BLaER1 treated with 17β-estradiol and CSF1 and Interleukin-3, amounts not matched to agents 10 nM and 100 nM (cell line): ENCODE measurements around the gene DACH2.

Experiments used
- H3K27ac ChIP-seq, 11 experiments: shearing (Covaris generic); formaldehyde crosslinking; 2 replicates each; pipeline ENCODE4 v1.8.1; 2022
- H3K27me3 ChIP-seq, 11 experiments: shearing (Covaris generic); formaldehyde crosslinking; 2 replicates each; pipeline ENCODE4 v1.8.1; 2022
- H3K36me3 ChIP-seq, 11 experiments: shearing (Covaris generic); formaldehyde crosslinking; 2 replicates each; pipeline ENCODE4 v1.8.1; 2022
- H3K4me1 ChIP-seq, 10 experiments: shearing (Covaris generic); formaldehyde crosslinking; 2 replicates each; pipeline ENCODE4 v1.8.1; 2022
- H3K4me2 ChIP-seq, 11 experiments: shearing (Covaris generic); formaldehyde crosslinking; 2 replicates each; pipeline ENCODE4 v1.8.1; 2022
- H3K4me3 ChIP-seq, 10 experiments: shearing (Covaris generic); formaldehyde crosslinking; 2 replicates each; pipeline ENCODE4 v1.8.1; 2022
- H3K9ac ChIP-seq, 11 experiments: shearing (Covaris generic); formaldehyde crosslinking; 2 replicates each; pipeline ENCODE4 v1.8.1; 2022
- H3K9me3 ChIP-seq, 11 experiments: shearing (Covaris generic); formaldehyde crosslinking; replicated peaks in 1 of 11; 2 replicates each; pipeline ENCODE4 v1.8.1; 2022
- H4K20me1 ChIP-seq, 11 experiments: shearing (Covaris generic); formaldehyde crosslinking; 2 replicates each; pipeline ENCODE4 v1.8.1; 2022
- Cebpa-rat ChIP-seq, 11 experiments: shearing (Covaris generic); IDR thresholded peaks; 2 replicates each; pipeline ENCODE4 v1.8.1; 2022

The DACH2 gene

GRCh38 chrX:86805241-86805640, 657.0 kb downstream of the DACH2 start:
- no peak for TF ChIP-seq Cebpa-rat (IDR thresholded peaks at IDR 0.05)
- Histone ChIP-seq H3K4me1 (no peaks in the 10 kb centered on the region), H3K27me3 (peaks cover 39 to 98% (median 86%) of the 10 kb centered on the region in 11 experiments), H4K20me1 (no peaks in the 10 kb centered on the region), H3K9me3 (peaks cover 10 to 20% (median 16%) of the 10 kb centered on the region in 11 experiments; a peak in 20 of 22 replicates), H3K9ac (no peak overlapping the region), H3K27ac (no peak overlapping the region), H3K36me3 (no peaks in the 10 kb centered on the region), H3K4me2 (no peak overlapping the region), H3K4me3 (no peak overlapping the region)

- H3K27ac ChIP-seq: no peak overlapping the region
- no peak overlapping the region for H3K9ac ChIP-seq
- H3K27me3 ChIP-seq: peaks cover 45 to 98% (median 85%) of the 10 kb centered on the region in 11 experiments
- no peak for TF ChIP-seq Cebpa-rat (IDR thresholded peaks at IDR 0.05)
- no peaks in the 10 kb centered on the region for H3K4me1 ChIP-seq
- H4K20me1 ChIP-seq: no peaks in the 10 kb centered on the region
- H3K9me3 ChIP-seq: peaks cover 10 to 20% (median 16%) of the 10 kb centered on the region in 11 experiments; a peak in 20 of 22 replicates
- no peak overlapping the region for H3K4me3 ChIP-seq
- H3K36me3 ChIP-seq: no peaks in the 10 kb centered on the region
- H3K4me2 ChIP-seq: no peak overlapping the region
Observed at GRCh38 chrX:86806786-86807185, 658.5 kb downstream of the DACH2 start.

GRCh38 chrX:86809651-86810050, 661.4 kb downstream of the DACH2 start:
- Histone ChIP-seq H3K36me3 (no peaks in the 10 kb centered on the region), H3K4me1 (no peaks in the 10 kb centered on the region), H3K4me2 (no peak overlapping the region), H3K27ac (no peak overlapping the region), H3K27me3 (peaks cover 43 to 99% (median 86%) of the 10 kb centered on the region in 11 experiments; a peak in 21 of 22 replicates), H3K9me3 (peaks cover 10 to 18% (median 16%) of the 10 kb centered on the region in 11 experiments; a peak in 20 of 22 replicates), H3K9ac (no peak overlapping the region), H4K20me1 (no peaks in the 10 kb centered on the region), H3K4me3 (no peak overlapping the region)
- TF ChIP-seq Cebpa-rat (IDR thresholded peaks at IDR 0.05): no peak

- Histone ChIP-seq H3K9me3 (peaks cover 4 to 9% (median 6%) of the 10 kb centered on the region in 11 experiments; a peak in 16 of 22 replicates), H3K4me3 (no peak overlapping the region)
- no peak for TF ChIP-seq Cebpa-rat (IDR thresholded peaks at IDR 0.05)
Observed at GRCh38 chrX:86829786-86830185, 681.5 kb downstream of the DACH2 start.

GRCh38 chrX:86830685-86831084, 682.4 kb downstream of the DACH2 start:
- no peaks in the 10 kb centered on the region for H3K36me3 ChIP-seq
- H4K20me1 ChIP-seq: no peaks in the 10 kb centered on the region
- no peak overlapping the region for H3K4me3 ChIP-seq
- no peak for TF ChIP-seq Cebpa-rat (IDR thresholded peaks at IDR 0.05)
- 0 out of 22 replicates have a peak, but pooled peaks cover 0 to under 1% (median 0%) of the 10 kb centered on the region in 11 experiments for H3K9me3 ChIP-seq
- H3K4me1 ChIP-seq: no peaks in the 10 kb centered on the region
- H3K9ac ChIP-seq: no peak overlapping the region
- H3K27me3 ChIP-seq: peaks cover 69 to 100% (median 98%) of the 10 kb centered on the region in 11 experiments
- H3K4me2 ChIP-seq: no peak overlapping the region
- H3K27ac ChIP-seq: no peak overlapping the region

More at GRCh38 chrX:86829786-86830185, 681.5 kb downstream of the DACH2 start:
- Histone ChIP-seq H3K27ac (no peak overlapping the region), H3K4me2 (no peak overlapping the region), H4K20me1 (no peaks in the 10 kb centered on the region), H3K9ac (no peak overlapping the region), H3K27me3 (peaks cover 68 to 100% (median 97%) of the 10 kb centered on the region in 11 experiments), H3K4me1 (no peaks in the 10 kb centered on the region), H3K36me3 (no peaks in the 10 kb centered on the region)

- peaks cover 0 to 3% (median 0%) of the 10 kb centered on the region in 11 experiments; a peak in 4 of 22 replicates for H3K9me3 ChIP-seq
- TF ChIP-seq Cebpa-rat (IDR thresholded peaks at IDR 0.05): no peak
- no peak overlapping the region for H3K4me3 ChIP-seq
- no peaks in the 10 kb centered on the region for H4K20me1 ChIP-seq
- H3K4me2 ChIP-seq: no peak overlapping the region
- no peak overlapping the region for H3K9ac ChIP-seq
- peaks cover 24 to 84% (median 64%) of the 10 kb centered on the region in 11 experiments for H3K27me3 ChIP-seq
- no peaks in the 10 kb centered on the region for H3K36me3 ChIP-seq
- H3K27ac ChIP-seq: no peak overlapping the region
- H3K4me1 ChIP-seq: no peaks in the 10 kb centered on the region
Observed at GRCh38 chrX:86845101-86845500, 696.9 kb downstream of the DACH2 start.
